G401.6 (cell line): Measurements from ENCODE around the gene SLC10A7.

Experiments used
- FAIRE-seq: peaks from 2 replicates; lab custom pipeline; 2012; peaks lifted over from hg19 to GRCh38; lab: Jason Lieb, UNC

The SLC10A7 gene, protein sequence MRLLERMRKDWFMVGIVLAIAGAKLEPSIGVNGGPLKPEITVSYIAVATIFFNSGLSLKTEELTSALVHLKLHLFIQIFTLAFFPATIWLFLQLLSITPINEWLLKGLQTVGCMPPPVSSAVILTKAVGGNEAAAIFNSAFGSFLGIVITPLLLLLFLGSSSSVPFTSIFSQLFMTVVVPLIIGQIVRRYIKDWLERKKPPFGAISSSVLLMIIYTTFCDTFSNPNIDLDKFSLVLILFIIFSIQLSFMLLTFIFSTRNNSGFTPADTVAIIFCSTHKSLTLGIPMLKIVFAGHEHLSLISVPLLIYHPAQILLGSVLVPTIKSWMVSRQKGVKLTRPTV

GRCh38 chr4:146521541-146522097 lies at the start of gene SLC10A7:
SLC10A7 (minus strand) TSS chr4:146521940; CDS start chr4:146521717, 223 bp downstream.
- FAIRE-seq = peak; percentile 55

DNA sequence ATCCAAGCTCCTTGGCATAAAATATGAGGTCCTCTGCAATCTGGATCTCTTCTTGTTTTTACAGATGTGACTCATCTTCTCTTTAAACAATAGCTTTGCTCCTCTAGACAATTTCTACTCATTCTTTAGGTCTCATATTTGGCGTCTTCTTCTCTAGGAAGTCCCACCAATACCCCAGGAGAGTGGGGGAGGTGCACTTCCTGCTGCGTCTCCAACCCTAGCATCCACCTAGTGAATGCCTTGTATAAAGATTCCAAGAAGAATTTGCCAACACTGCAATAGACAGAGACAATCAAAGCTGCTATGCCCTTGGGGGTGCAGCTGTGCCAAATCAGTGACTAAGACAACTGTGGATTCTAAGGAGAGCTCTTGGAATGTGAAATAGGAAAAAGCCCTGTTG lies 45.7 kb upstream of the SLC10A7 start:
- no peak for FAIRE-seq

DNA sequence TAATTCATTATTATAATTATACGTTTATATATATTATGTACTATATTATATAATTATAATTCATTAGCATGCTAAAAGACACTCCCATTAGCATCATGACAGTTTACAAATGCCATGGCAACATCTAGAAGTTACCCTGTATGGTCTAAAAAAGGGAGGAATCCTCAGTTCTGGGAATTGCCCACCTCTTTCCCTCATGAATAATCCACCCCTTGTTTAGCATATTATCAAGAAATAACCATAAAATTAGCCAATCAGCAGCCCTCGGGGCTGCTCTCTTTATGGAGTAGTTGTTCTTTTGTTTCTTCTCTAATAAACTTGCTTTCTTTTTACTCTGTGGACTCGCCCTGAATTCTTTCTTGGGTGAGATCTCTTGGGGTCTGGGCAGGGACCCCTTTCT lies 42.8 kb upstream of the SLC10A7 start:
- FAIRE-seq = no peak

- FAIRE-seq = no peak
Measured at GRCh38 chr4:146550161-146550560, 28.4 kb upstream of the SLC10A7 start.

DNA sequence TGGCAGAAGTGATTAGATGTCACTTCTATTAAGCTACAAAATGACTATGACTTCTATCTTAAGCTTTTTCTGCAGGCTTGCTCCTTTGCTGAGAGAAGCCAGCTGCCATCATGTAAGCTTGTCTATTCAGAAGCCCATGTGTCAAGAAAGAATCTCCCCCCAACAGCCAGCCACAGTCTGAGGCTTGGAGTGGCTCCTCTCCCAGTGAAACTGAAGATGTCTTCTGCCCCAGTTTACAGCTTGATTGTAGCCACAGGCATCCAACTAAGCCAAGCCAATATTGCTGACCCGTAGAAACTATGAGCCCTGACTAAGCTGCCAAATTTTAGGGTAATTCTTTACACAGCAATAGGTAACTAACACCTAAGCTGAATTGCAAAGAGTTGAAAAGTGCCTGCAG lies 26.7 kb upstream of the SLC10A7 start:
- FAIRE-seq = no peak

- no peak for FAIRE-seq
Measured at GRCh38 chr4:146545102-146545501, 23.4 kb upstream of the SLC10A7 start.

GRCh38 chr4:146534178-146534577 lies 12.4 kb upstream of the SLC10A7 start:
- no peak for FAIRE-seq

- no peak for FAIRE-seq
Measured at GRCh38 chr4:146525754-146526153, 4.0 kb upstream of the SLC10A7 start.

- no peak for FAIRE-seq
Measured at GRCh38 chr4:146524663-146525062, 2.9 kb upstream of the SLC10A7 start.

GRCh38 chr4:146522869-146523205 lies 1.1 kb upstream of the SLC10A7 start:
- FAIRE-seq = no peak

GRCh38 chr4:146522098-146522868 lies 543 bp upstream of the SLC10A7 start:
- no peak for FAIRE-seq

DNA sequence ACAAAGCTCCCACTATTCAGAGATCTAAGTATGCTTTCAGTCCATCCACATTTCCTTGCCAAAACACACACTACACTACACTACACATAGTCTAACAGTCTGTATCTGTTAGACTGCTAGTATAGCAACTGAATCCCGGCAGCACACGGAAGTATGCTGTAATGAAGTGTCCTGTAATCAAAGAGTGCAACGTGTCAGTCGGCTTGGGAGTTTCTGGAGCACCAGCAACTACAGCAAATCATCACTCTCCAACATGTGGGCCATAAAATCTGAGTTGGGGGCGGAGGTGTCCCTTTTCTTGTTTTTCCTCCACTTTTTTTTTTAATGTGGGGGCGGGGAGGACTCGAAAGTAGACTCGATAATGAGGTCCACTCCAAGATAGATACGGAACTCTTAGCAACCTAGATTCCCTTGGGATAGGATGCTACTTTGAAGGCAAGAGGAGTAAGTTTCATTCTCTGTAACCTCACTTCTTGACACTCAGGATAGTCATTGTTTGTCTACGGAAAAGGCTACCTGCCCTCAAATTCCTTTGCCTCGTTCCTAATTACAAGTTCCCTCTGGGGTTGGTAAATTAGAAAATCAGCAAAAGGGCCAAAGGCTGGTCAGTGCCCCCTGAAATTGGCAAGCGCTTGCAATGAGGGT lies 722 bp downstream of the SLC10A7 start:
- FAIRE-seq = no peak

DNA sequence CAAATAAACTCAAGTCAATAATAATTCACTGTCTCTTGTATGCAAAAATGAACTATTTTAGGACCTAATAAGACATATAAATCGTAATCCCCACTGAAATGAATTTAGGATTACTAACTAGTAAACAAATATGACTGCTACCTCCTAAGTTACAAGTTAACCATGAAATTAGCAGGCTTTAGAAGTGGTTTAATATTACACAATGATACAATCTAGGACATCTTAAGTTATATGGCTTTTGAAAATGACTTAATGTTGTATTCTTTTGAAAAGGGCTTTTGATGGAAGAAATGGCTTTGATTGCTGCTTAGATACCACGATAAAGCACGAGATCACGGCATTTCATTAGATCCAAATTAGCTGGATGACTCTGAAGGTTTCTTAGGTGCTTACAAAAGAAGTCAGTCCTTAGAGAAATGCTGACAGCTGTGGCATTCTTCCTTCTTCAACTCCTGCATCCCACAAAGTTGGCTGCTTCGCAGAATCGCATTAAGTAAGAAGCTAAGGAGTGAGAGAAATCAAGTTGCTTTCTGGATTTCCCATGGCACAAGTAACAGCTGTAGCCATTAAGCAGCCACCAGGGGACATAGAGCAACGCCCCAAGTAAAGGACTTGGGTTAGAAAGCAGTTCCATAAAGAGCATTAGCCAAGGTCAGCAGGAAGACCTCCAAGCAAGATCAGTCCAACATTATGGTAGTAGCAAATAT lies 6.9 kb downstream of the SLC10A7 start:
- no peak for FAIRE-seq

DNA sequence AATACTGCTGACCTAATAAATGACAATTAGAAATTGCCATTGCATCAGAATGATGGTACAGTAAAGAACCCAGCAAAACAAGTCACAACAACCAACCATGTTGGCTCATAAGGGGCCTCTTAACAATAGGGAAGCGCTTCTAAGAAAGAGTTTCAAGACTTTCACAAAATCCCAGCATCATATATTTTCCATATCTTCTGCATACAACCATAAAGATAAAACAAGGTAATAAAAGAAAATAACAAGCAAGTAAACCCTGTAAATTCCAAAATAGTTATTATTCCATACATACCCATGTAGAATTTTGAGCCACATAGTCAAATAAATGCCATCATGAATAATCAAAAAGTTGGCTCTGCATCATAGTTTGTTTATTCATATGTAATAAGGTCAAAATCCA lies 8.2 kb downstream of the SLC10A7 start:
- FAIRE-seq = no peak

DNA sequence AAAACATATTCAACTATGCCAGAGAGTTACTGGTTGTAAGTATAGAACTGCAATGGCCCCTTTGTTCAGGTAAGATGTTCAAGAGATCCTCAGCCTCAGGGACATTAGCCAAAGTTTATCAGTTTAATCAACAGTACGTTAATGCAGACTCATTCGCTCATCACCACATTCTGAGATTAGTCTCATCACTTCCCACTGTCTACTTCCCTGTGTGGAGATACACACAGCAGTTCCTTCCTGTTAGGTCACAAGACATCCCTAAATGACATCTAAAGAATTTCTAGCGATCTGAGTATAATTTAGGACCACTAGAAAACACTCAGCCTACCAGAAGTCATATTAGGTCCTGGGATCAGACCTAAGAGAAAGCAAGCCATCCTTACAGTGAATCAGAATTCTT lies 10.4 kb downstream of the SLC10A7 start:
- FAIRE-seq = no peak

DNA sequence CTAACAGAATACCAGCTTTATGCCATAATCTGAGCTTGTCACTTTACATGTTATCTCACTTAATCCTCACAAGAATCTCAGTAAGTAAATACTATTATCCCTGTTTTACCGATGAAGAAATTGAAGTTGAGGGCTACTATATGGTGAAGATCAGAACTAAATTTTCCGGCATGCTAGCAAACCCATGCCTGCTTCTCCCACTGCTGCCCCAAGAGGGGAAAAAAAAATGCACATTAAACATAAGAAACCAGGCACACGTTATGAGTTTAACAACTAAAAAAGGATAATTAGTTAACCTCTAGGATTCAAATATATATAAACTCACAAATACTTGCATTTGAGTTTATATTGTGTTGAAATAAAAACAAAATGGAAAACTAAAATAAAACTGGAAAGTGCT lies 10.8 kb downstream of the SLC10A7 start:
- FAIRE-seq = peak; percentile 11

DNA sequence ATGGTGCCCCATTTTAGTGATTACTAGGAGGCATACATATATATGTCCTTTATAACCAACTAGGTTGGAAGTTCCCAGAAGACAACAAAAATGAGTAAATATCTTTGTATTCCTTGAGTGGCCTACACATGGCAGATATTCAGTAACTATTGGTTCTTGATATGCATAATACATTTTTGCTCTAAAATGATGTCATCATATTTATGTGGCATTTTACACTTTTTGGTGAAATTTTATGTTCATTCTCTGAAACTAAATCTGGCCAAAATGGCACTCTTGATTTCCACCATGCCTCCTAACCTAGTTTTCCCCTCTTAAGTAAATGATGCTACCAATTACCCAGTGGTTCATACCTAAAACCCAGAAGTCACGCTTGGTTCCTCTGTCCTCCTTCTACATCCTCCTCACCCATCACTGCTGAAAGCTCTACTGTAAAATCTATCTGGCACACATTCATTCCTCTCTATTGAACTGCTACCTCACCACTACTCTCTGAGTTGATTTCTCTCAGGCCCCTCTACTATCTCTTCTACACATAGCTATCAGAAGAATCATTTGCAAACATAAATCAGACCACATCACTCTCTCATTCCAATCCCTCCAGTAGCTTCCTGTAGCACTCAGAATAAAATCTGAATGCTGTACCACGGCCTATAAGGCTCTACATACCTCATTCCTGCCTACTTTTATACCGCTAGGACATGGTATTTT lies 13.4 kb downstream of the SLC10A7 start:
- FAIRE-seq = no peak

DNA sequence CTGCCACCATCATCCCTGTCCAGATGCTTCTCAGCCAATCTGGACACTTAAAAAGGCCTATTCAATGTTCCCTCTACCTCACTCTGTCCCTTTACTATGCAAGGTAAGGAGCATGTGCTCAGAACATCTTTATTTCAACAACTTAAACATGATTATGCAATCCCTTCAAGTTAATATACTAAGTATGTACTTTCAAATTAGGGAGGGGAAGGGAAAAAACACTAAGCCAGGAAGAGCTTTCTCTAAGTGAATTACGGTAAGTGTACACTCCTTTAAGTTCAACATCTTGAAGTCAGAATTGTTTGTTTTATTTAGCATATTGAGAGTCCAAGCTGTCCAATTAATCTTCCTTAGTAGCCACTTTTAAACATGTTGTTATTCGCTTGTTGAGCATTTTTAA lies 14.1 kb downstream of the SLC10A7 start:
- FAIRE-seq = no peak

GRCh38 chr4:146506272-146506671 lies 15.5 kb downstream of the SLC10A7 start:
- no peak for FAIRE-seq

DNA sequence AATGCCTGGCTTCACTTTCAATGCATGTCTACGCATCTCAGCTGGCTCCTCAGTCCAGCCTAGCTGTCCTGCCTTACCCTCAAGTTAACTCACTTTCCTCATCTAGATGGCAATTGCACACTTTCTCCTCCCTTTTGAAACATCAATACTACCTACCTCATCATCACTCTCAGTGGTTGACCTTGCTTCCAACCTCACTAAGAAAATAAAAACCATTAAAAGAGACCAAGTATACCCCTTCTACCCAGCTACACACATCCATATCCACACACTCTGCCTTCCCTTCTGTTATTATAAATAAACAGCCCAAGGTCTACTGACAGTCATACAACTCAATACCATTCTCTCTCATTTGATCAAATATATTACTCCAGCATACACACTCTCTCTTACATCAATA lies 21.5 kb downstream of the SLC10A7 start:
- FAIRE-seq = no peak

DNA sequence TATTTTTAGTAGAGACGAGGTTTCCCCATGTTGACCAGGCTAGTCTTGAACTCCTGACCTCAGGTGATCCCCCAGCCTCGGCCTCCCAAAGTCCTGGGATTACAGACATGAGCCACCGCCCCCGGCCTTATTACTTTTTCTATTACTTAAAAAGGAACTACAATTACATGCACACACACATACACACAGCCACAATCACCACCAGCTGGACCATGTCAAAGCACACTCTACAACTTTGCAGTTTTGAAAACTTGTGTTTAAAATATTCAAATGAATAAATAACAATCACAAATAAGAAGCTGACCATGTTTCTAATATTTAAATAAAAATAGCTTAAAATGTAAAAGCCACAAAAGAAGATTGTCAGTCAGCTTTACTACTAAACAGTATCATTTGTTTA lies 23.4 kb downstream of the SLC10A7 start:
- FAIRE-seq = no peak

- FAIRE-seq = no peak
Measured at GRCh38 chr4:146495269-146495668, 26.5 kb downstream of the SLC10A7 start.
